ENCODE results near the gene LRRC10.

Gene LRRC10, protein sequence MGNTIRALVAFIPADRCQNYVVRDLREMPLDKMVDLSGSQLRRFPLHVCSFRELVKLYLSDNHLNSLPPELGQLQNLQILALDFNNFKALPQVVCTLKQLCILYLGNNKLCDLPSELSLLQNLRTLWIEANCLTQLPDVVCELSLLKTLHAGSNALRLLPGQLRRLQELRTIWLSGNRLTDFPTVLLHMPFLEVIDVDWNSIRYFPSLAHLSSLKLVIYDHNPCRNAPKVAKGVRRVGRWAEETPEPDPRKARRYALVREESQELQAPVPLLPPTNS

GRCh38 chr12:69610729-69611128 is at the start of gene LRRC10:
Gene LRRC10, minus strand, starts transcription at chr12:69610907. Its CDS starts 69 bp downstream, at chr12:69610838.
- DNase-seq: no peak

DNA sequence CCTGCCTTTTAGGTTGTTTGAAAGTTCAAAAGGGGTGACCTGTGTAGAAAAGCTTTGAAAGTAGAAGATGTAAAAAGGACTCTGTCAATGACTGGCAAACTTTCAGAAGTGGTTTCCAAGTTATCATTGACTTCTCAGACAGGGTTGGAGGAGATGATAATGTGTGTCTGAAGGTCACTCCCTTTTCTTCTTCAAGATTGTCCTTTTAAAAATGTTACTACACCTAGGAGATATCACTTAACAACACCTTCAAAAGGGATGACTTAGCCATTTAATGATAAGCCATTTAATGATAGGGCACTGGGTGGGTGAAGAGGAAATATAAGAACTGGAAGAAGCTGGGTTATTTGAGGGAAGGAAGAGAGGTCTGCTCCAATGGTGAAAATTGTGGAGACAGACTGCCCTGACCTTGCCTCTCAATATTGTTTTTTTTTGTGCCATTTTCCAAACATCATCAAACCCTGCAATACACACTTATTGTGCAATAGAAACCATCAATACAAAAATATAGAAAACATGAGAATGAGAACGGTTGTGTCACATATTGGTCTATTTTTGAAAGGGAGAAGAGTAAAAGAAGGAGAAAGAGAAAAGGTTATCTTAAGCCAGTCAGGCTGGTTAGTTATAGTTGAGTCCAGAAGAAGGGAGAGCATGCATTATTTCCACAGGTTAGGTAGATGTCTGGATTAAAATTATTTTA is 49.6 kb upstream of the LRRC10 start:
- DNase-seq: no peak

DNA sequence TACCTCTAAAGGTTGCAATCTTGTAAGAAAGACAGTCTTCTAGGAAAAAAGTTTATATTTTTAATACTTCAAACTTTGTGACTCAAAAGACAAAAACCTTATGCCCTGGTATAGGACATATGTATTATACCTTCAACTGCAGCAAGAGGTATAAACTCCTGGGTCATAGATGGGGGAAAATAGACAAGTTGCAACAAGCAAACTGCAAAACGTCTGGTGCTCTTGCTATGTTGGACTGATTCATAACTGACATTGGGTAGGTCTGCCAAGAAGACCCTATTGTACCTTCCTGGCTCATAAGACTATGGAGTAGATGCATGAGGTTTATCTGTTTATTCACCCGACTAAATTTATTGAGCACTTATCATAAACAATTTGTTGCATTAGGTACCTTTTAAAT is 47.5 kb upstream of the LRRC10 start:
- no peak for DNase-seq

DNA sequence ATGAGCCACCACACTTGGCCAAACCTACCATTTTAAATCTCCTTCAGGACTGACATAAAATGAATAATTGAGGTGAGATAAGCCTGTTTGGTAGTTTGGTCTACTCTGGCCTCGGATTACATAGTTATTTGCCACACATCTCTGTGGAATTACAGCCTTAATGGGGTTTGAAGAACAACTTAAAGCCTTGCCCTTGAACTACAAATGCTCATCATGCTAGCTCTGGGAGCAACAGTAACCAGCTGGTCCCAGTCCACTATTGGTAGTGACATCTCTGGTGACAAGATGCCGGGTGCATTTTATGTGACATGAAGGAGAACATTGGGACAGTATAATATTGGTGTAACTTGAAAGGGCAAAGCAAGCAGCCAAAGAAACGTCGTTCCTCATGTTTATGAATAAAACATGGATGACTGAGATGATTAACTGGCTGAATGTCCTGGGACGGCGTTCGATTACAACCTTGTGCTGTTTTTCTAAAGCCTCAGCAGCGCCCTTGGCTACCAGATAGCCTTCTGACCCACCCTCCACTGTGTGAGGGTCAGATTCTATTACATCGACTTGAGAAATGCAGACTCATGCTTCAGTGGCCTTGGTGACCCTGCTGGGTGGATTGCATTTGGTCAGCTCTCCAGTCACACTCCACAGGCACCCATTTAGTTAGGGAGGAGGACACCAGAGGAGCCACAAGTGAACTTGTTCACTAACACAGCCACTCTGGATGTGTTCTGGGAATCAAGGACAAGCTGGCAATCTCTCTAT is 46.9 kb upstream of the LRRC10 start:
- DNase-seq: no peak

- DNase-seq: no peak
Measured at GRCh38 chr12:69655616-69656340, 45.1 kb upstream of the LRRC10 start.

GRCh38 chr12:69653703-69654102 is 43.0 kb upstream of the LRRC10 start:
- no peak for DNase-seq

DNA sequence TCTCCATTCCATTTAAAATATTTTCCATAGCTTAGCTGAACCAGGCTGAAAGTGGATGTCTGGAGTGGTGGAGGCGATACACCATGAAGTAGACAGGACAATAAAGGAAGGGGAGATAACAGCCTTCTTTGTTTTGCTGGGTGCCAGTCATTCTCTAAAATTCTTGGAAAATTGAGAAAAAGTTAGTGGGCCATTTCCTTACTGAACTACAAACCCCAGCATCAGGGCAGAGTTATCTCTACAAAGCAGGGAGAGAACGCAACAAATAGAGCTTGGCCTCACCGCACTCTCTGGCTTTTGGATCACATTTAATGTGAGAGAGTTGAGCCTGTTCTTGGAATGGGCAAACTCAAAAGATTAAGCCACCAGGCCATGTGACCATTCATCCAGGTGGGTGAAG is 41.2 kb upstream of the LRRC10 start:
- DNase-seq: no peak

DNA sequence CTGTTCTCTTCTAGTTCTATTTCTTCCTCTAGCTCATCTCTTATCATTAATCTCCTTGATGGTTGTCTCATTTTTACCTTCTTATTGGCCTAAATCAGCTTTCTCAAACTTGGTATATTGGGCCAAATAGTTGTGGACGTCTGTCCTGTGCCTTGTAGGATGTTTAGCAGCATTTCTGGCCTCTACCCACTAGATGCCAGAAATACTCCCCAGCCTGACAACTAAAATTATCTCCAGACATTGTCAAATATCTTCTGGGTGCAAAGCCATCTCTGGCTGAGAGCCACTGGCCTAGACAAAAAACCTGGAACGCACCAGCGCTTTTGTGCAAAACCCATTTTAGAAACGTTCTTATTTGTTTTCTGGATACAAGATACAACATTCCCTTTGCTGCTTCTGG is 38.8 kb upstream of the LRRC10 start:
- no peak for DNase-seq

- no peak for DNase-seq
Measured at GRCh38 chr12:69648476-69648875, 37.8 kb upstream of the LRRC10 start.

GRCh38 chr12:69647178-69647577 is 36.5 kb upstream of the LRRC10 start:
- no peak for DNase-seq

DNA sequence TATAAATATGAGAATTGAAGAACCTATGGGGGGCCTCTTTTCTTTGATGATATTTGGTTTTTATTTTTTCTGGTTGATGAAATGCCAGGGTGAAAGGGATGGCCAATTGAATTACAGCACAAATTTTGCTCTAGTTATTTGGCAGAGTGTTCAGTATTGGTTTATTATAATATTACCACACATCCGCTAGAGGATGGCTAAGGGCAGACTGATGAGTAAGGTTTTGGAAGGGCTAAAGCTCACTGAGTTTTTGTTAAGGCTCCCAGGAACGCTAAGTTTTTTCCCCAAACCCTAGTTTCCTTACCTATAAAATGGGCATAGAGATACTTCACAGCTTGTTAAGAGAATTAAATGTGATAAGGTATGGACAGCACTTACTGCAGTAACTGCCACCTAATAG is 34.3 kb upstream of the LRRC10 start:
- DNase-seq: no peak

GRCh38 chr12:69644511-69644910 is 33.8 kb upstream of the LRRC10 start:
- DNase-seq: no peak

DNA sequence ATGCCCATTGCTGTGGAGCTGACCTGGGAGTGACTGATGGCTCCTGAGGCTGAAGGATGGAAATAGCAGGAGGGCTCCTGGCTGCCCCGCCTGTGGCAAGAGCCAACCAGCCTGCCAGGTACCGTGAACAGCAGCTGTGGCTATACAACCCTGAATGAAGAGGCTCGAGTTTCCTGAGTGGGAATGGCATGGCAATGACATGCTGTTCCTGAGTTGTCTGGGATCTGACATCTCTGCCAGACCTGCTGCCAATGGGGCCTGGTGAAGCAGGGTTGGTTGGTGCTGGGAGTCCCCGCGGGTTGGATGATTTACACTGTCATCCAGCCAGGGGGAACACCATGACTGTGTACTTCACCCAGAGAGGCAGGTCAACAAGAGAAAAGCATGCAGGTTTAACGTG is 31.8 kb upstream of the LRRC10 start:
- no peak for DNase-seq

DNA sequence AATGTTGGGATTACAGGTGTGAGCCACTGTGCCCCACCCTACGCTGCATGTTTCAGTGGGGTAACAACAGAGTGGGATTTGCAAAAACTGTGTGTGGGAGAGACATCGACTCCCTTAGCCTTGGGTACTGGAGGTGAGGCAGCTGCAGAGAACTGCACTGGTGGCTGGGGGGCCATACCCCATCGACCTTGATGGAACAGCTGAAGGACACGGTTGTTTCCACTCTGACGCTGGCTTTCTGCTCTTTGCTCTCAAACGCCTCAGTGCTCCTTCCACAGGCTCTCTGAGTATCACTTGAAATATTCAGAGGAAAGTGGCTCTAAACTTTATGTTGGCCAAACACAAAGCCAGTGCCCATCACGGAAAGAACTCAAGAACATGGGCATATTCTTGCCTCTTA is 30.8 kb upstream of the LRRC10 start:
- no peak for DNase-seq

GRCh38 chr12:69639400-69640016 is 28.8 kb upstream of the LRRC10 start:
- DNase-seq: peak; percentile 68

- DNase-seq: peak; percentile 4
Measured at GRCh38 chr12:69633061-69633460, 22.4 kb upstream of the LRRC10 start.

DNA sequence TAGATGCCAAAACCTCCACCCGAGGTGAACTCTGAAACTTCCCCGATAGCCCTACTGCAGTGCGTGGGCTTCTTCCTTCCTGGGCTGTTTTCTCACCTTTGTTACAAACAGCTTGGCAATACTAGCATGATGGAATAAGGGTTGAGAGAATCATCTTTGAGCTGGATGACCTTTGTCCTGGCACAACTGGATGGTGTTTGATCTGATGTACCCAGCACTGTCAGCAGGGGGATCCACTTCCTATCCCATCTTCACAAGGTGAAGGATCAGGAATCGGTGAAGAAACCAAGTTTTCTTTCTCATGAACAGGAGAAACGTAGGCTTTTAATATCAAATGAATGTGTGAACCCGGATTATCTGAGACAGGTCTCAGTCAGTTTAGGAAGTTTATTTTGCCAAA is 19.5 kb upstream of the LRRC10 start:
- no peak for DNase-seq

DNA sequence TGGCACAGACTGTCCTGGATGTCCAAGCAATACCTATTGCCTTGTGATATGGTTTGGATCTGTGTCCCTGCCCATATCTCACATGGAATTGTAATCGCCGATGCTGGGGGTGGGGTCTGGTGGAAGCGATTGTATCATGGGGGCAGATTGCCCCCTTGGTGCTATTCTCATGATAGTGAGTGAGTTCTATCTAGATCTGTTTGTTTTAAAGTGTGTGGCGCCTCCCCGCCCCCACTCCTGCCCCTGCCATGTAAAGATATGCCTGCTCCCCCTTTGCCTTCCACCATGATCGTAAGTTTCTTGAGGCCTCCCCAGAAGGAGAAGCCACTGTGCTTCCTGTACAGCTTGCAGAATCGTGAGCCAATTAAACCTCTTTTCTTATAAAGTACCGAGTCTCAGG is 16.8 kb upstream of the LRRC10 start:
- no peak for DNase-seq

GRCh38 chr12:69623970-69624369 is 13.3 kb upstream of the LRRC10 start:
- DNase-seq: no peak

DNA sequence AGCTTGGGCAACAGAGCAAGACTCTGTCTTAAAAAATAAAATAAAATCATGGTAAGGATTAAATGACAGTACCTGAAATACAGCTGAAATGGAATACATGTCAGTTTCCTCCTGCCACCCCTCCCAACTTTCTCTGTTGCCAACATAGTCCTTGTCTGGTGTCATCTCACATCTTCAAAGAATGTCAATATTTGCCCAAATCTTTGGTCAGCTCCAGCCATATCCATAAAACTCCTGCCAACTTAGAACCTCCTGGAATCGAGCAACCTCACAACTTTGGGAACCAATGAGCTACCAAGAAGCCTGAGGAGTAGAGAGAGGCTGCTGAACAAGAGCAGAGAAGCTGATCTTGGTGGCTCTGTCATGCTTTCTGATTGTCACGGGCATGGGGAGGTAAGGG is 10.8 kb upstream of the LRRC10 start:
- DNase-seq: no peak

- DNase-seq: no peak
Measured at GRCh38 chr12:69620921-69621320, 10.2 kb upstream of the LRRC10 start.

- no peak for DNase-seq
Measured at GRCh38 chr12:69620077-69620476, 9.4 kb upstream of the LRRC10 start.

DNA sequence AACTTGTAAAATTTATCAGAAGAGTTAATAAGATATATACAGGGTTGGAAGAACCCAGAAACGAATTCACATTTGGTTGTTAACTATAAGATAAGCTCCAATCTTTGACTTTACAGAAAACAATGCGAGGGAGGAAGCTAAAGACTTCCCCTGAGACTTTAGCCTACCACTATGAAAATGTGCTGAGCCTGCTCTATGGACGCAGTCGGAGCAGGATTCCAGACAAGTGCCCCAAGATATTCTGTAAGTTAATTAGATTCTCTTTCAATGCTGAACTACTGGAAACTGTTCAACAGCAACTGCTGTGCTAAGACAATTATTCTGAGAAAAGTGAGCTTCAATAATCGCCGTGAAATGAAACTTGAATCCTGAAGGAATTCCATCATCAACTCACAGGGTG is 8.3 kb upstream of the LRRC10 start:
- DNase-seq: no peak
